ENCODE data around the gene GPC3. TPM values are rescaled to one million over a fixed set of nuclear protein-coding genes. Genes with fewer than 3 reads are reported as not detected.

Gene GPC3
- polyA plus RNA-seq, 3 donors: not detected

- Histone ChIP-seq H3K27ac (ENCODE audit: low read depth in 1 of 2, low read length in 2 of 2) (no peak overlapping the region), H4K20me1 (ENCODE audit: insufficient read depth, low read length) (no peaks in the 10 kb centered on the region), H3K9me3 (replicated peaks in 1 of 2; ENCODE audit: control insufficient read depth in 1 of 2, insufficient read depth in 1 of 2, low read length in 2 of 2) (no peaks in the 10 kb centered on the region), H2AFZ (ENCODE audit: insufficient read depth, low read depth, low read length, poor library complexity, severe bottlenecking) (no peak overlapping the region), H3K4me3 (replicated peaks in 1 of 3; ENCODE audit: low read depth in 2 of 3, low read length in 3 of 3) (no peak overlapping the region), H3K4me1 (ENCODE audit: control insufficient read depth in 1 of 2, insufficient read depth in 2 of 2, low read length in 2 of 2) (no peaks in the 10 kb centered on the region), H3K4me2 (replicated peaks; ENCODE audit: extremely low read depth, low read length, poor library complexity, severe bottlenecking) (no peak overlapping the region), H3K36me3 (replicated peaks in 1 of 2; ENCODE audit: control insufficient read depth in 1 of 2, insufficient read depth in 2 of 2, low read length in 2 of 2) (no peaks in the 10 kb centered on the region), H3K9ac (ENCODE audit: insufficient read depth, low read length, poor library complexity, severe bottlenecking) (no peak overlapping the region), H3K27me3 (ENCODE audit: control insufficient read depth in 2 of 2, insufficient read depth in 2 of 2, low read length in 2 of 2) (peaks cover 0 to 3% of the 10 kb centered on the region in 2 donors), H3K79me2 (ENCODE audit: insufficient read depth, low read length) (no peaks in the 10 kb centered on the region)
- H3K4me3 Mint-ChIP-seq: no peak overlapping the region
- no peak for TF ChIP-seq CTCF (IDR thresholded peaks at IDR 0.05)
- no peak overlapping the region for H3K27ac Mint-ChIP-seq
- no peaks in the 10 kb centered on the region for H3K36me3 Mint-ChIP-seq
- no CpG with 5 or more reads among the region's 2 CpGs for WGBS (ENCODE audit: insufficient coverage)
- intact Hi-C loops (cut with micrococcal nuclease): no loop called here
- DNase-seq: no peak
- H3K9me3 Mint-ChIP-seq: no peaks in the 10 kb centered on the region
- H3K4me1 Mint-ChIP-seq: no peaks in the 10 kb centered on the region
- H3K27me3 Mint-ChIP-seq (ENCODE audit: low read depth in 3 of 3): peaks cover 0 to 8% (median 0%) of the 10 kb centered on the region in 3 donors
Measured at GRCh38 chrX:133840415-133840814, 145.0 kb downstream of the GPC3 start.

GRCh38 chrX:133838761-133839676 is 146.4 kb downstream of the GPC3 start:
- WGBS (ENCODE audit: insufficient coverage): 100% methylated on average over 1 of the region's 5 CpGs

More at GRCh38 chrX:133838761-133839676, 146.4 kb downstream of the GPC3 start:
- H3K27ac Mint-ChIP-seq: no peak overlapping the region
- peaks cover 0 to 3% of the 10 kb centered on the region in 2 donors for H3K27me3 ChIP-seq (ENCODE audit: control insufficient read depth in 2 of 2, insufficient read depth in 2 of 2, low read length in 2 of 2)
- H2AFZ ChIP-seq (ENCODE audit: insufficient read depth, low read depth, low read length, poor library complexity, severe bottlenecking): no peak overlapping the region
- H3K27ac ChIP-seq (ENCODE audit: low read depth in 1 of 2, low read length in 2 of 2): no peak overlapping the region
- peak; percentile 50 for TF ChIP-seq CTCF (IDR thresholded peaks at IDR 0.05)
- no peak overlapping the region for H3K9ac ChIP-seq (ENCODE audit: insufficient read depth, low read length, poor library complexity, severe bottlenecking)
- no peaks in the 10 kb centered on the region for H3K9me3 ChIP-seq (replicated peaks in 1 of 2; ENCODE audit: control insufficient read depth in 1 of 2, insufficient read depth in 1 of 2, low read length in 2 of 2)
- no peaks in the 10 kb centered on the region for H4K20me1 ChIP-seq (ENCODE audit: insufficient read depth, low read length)
- H3K4me1 Mint-ChIP-seq: no peaks in the 10 kb centered on the region
- DNase-seq: no peak
- H3K4me2 ChIP-seq (replicated peaks; ENCODE audit: extremely low read depth, low read length, poor library complexity, severe bottlenecking): no peak overlapping the region
- H3K27me3 Mint-ChIP-seq (ENCODE audit: low read depth in 3 of 3): peaks cover 0 to 10% (median under 1%) of the 10 kb centered on the region in 3 donors
- no peaks in the 10 kb centered on the region for H3K9me3 Mint-ChIP-seq
- no peaks in the 10 kb centered on the region for H3K36me3 ChIP-seq (replicated peaks in 1 of 2; ENCODE audit: control insufficient read depth in 1 of 2, insufficient read depth in 2 of 2, low read length in 2 of 2)
- H3K4me3 ChIP-seq (replicated peaks in 1 of 3; ENCODE audit: low read depth in 2 of 3, low read length in 3 of 3): no peak overlapping the region
- no peaks in the 10 kb centered on the region for H3K36me3 Mint-ChIP-seq
- H3K79me2 ChIP-seq (ENCODE audit: insufficient read depth, low read length): no peaks in the 10 kb centered on the region
- no peaks in the 10 kb centered on the region for H3K4me1 ChIP-seq (ENCODE audit: control insufficient read depth in 1 of 2, insufficient read depth in 2 of 2, low read length in 2 of 2)
- H3K4me3 Mint-ChIP-seq: no peak overlapping the region
- intact Hi-C loops (cut with micrococcal nuclease): no loop called here
